Measurements from ENCODE around the gene DTX4. TPM values are rescaled to one million over a fixed set of nuclear protein-coding genes. Genes with fewer than 3 reads are reported as not detected.
"Not testable (repeated sequence)": the region's sequence is repeated elsewhere in the genome, so short reads cannot be mapped to it uniquely, and the experiment has no call there.

DTX4 gene
- total RNA-seq (1 to 10 TPM in 4 of 5 experiments, under 1 TPM in 1; 0.22 to 3.9 (median 2.2) TPM), polyA plus RNA-seq (under 1 TPM; 0.22 to 0.35 TPM), total RNA-seq (3.5 reads per million, percentile 18 among the genes with 10 or more reads in this experiment)

- ATAC-seq (peak; percentile 94), DNase-seq (peak; percentile 69 to 87 (median 84))
- ChIA-PET POLR2A (interaction anchor here (1.0 kb wide), 1 partner anchor 95 kb away, joined by 4 read pairs; no protein-coding TSS in a partner anchor), CTCF (interaction anchor here (0.5 to 3.8 kb wide), 28 partner anchors 9 to 943 kb away, joined by 3 to 59 read pairs (median 5); partner anchors contain the start of genes FAM111A, MPEG1 and OR10Q1)
- Mint-ChIP-seq H3K9me3 (no peaks in the 10 kb centered on the region), H3K27me3 (peaks cover 0 to 43% (median 7%) of the 10 kb centered on the region in 5 donors), H3K4me1 (peaks cover 0 to 16% (median 10%) of the 10 kb centered on the region in 7 donors), H3K27ac (peak within 1 kb of the TSS in 5 of 9 donors; percentile 13 to 75 (median 65)), H3K36me3 (no peaks in the 10 kb centered on the region), H3K4me3 (peak within 1 kb of the TSS; percentile 81 to 92 (median 89))
- H3K27me3 ChIP-seq (ENCODE audit: control insufficient read depth in 2 of 2, insufficient read depth in 2 of 2, low read length in 2 of 2): no peaks in the 10 kb centered on the region
- H3K36me3 ChIP-seq (ENCODE audit: control insufficient read depth in 2 of 3, insufficient read depth in 3 of 3, low read length in 3 of 3): no peaks in the 10 kb centered on the region
- no peaks in the 10 kb centered on the region for H3K9me3 ChIP-seq (ENCODE audit: control insufficient read depth in 2 of 3, low read length in 3 of 3)
- peaks cover 4 to 7% of the 10 kb centered on the region in 2 donors for H3K4me1 ChIP-seq (ENCODE audit: control insufficient read depth in 2 of 2, insufficient read depth in 2 of 2, low read length in 2 of 2)
- intact Hi-C loops (cut with micrococcal nuclease): loop anchor here (1.0 to 10.0 kb wide), 13 partner anchors 11 to 631 kb away; partner anchors contain the start of genes FAM111A (in 1 of the 2) and STX3 (in 1 of the 2)
- H3K4me3 ChIP-seq (ENCODE audit: low read length): peak within 1 kb of the TSS; percentile 85
- H3K27ac ChIP-seq (ENCODE audit: low read depth, low read length): peak within 1 kb of the TSS; percentile 10
Measured at GRCh38 chr11:59171508-59172322, at the start of gene DTX4. Gene DTX4, plus strand, starts transcription at chr11:59172132. Its CDS starts 464 bp downstream, at chr11:59172596.

GRCh38 chr11:59135648-59136461 is 36.1 kb upstream of the DTX4 start:
- H3K4me3 Mint-ChIP-seq: peak overlapping the region in 9 of 10 donors; percentile 41 to 85 (median 66)
- peaks cover 3 to 21% (median 11%) of the 10 kb centered on the region in 11 donors for H3K9me3 Mint-ChIP-seq
- POLR2A ChIA-PET: interaction anchor here (0.6 to 0.8 kb wide), 2 partner anchors 9 to 83 kb away, joined by 3 read pairs; no protein-coding TSS in a partner anchor
- peaks cover 16 to 47% (median 32%) of the 10 kb centered on the region in 5 donors for H3K36me3 Mint-ChIP-seq
- peak overlapping the region in 5 of 9 donors; percentile 0 to 87 (median 68) for H3K27ac Mint-ChIP-seq
- Histone ChIP-seq H3K9me3 (ENCODE audit: control insufficient read depth in 2 of 3, low read length in 3 of 3) (peaks cover 0 to 6% (median 0%) of the 10 kb centered on the region in 3 experiments), H3K27ac (ENCODE audit: low read depth, low read length) (no peak overlapping the region), H3K27me3 (ENCODE audit: control insufficient read depth in 2 of 2, insufficient read depth in 2 of 2, low read length in 2 of 2) (no peaks in the 10 kb centered on the region), H3K4me3 (ENCODE audit: low read length) (no peak overlapping the region), H3K4me1 (ENCODE audit: control insufficient read depth in 2 of 2, insufficient read depth in 2 of 2, low read length in 2 of 2) (peaks cover 4 to 5% of the 10 kb centered on the region in 2 donors), H3K36me3 (ENCODE audit: control insufficient read depth in 2 of 3, insufficient read depth in 3 of 3, low read length in 3 of 3) (peaks cover 0 to 29% (median 0%) of the 10 kb centered on the region in 3 experiments)
- peaks cover 3 to 33% (median 10%) of the 10 kb centered on the region in 7 donors for H3K4me1 Mint-ChIP-seq
- peak; percentile 72 to 92 (median 84) for DNase-seq
- no peaks in the 10 kb centered on the region for H3K27me3 Mint-ChIP-seq
- intact Hi-C loops (cut with micrococcal nuclease): loop anchor here (1.0 to 5.0 kb wide), 10 partner anchors 8 to 482 kb away; no protein-coding TSS in a partner anchor
- ATAC-seq: peak; percentile 100
- CTCF ChIA-PET: interaction anchor here (0.6 to 1.9 kb wide), 22 partner anchors 9 to 1799 kb away, joined by 3 to 22 read pairs (median 4); partner anchors contain the start of gene DTX4

DNA sequence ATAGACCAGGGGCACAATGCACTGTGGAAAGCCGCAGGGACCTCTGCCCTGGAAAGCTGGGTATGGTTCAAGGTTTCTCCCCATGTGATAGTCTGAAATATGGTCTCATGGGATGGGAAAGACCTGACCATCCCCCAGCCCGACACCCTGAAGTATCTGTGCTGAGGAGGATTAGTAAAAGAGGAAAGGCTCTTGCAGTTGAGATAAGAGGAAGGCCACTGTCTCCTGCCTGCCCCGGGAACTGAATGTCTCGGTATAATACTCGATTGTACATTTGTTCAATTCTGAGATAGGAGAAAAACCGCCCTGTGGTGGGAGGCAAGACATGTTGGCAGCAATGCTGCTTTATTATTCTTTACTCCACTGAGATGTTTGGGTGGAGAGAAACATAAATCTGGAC is 35.4 kb upstream of the DTX4 start:
- H3K27ac ChIP-seq (ENCODE audit: low read depth, low read length); H3K4me3 ChIP-seq (ENCODE audit: low read length); H3K9me3 ChIP-seq (ENCODE audit: control insufficient read depth in 2 of 3, low read length in 3 of 3); H3K27me3 ChIP-seq (ENCODE audit: control insufficient read depth in 2 of 2, insufficient read depth in 2 of 2, low read length in 2 of 2); ATAC-seq; H3K4me1 ChIP-seq (ENCODE audit: control insufficient read depth in 2 of 2, insufficient read depth in 2 of 2, low read length in 2 of 2); H3K27ac Mint-ChIP-seq; H3K27me3 Mint-ChIP-seq; DNase-seq: not testable (repeated sequence)
- H3K4me3 Mint-ChIP-seq: peak overlapping the region in 1 of 10 donors; percentile 76
- H3K9me3 Mint-ChIP-seq: peaks cover 0 to 15% (median 7%) of the 10 kb centered on the region in 11 donors
- ChIA-PET POLR2A (interaction anchor here (0.8 kb wide), 1 partner anchor 8 kb away, joined by 3 read pairs; no protein-coding TSS in a partner anchor), CTCF (interaction anchor here (0.8 to 1.9 kb wide), 13 partner anchors 9 to 410 kb away, joined by 3 to 22 read pairs (median 4); partner anchors contain the start of gene DTX4)
- peaks cover 0 to 27% (median 0%) of the 10 kb centered on the region in 3 experiments for H3K36me3 ChIP-seq (ENCODE audit: control insufficient read depth in 2 of 3, insufficient read depth in 3 of 3, low read length in 3 of 3)
- intact Hi-C loops (cut with micrococcal nuclease): loop anchor here (1.0 to 5.0 kb wide), 10 partner anchors 8 to 482 kb away; no protein-coding TSS in a partner anchor
- peaks cover 8 to 40% (median 16%) of the 10 kb centered on the region in 7 donors for H3K4me1 Mint-ChIP-seq
- H3K36me3 Mint-ChIP-seq: peaks cover 13 to 40% (median 25%) of the 10 kb centered on the region in 5 donors

DNA sequence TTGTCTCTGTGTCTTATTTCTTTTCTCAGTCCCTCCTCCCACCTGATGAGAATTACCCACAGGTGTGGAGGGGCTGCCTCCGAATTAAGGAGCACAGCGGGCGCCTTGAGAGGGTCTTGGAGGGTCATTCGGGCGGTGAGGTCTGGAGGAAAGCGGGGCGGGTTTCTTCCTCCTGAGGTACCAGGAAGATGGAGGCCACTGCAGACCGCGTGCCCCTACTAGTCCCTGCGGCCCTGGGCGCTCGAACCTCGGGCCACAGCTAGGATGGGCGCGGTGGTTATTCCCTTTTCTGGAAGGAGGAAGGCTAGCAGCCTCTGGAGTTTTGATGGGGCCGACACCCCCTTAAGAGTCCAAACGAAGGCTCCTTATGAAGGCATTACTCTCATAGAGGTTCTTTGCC is 34.7 kb upstream of the DTX4 start:
- ChIA-PET POLR2A (no interaction called here), CTCF (interaction anchor here (1.9 kb wide), 1 partner anchor 42 kb away, joined by 10 read pairs; no protein-coding TSS in a partner anchor)
- Histone ChIP-seq H3K36me3 (ENCODE audit: control insufficient read depth in 2 of 3, insufficient read depth in 3 of 3, low read length in 3 of 3) (peaks cover 0 to 20% (median 0%) of the 10 kb centered on the region in 3 experiments), H3K27me3 (ENCODE audit: control insufficient read depth in 2 of 2, insufficient read depth in 2 of 2, low read length in 2 of 2) (no peaks in the 10 kb centered on the region), H3K9me3 (ENCODE audit: control insufficient read depth in 2 of 3, low read length in 3 of 3) (no peaks in the 10 kb centered on the region), H3K27ac (ENCODE audit: low read depth, low read length) (no peak overlapping the region), H3K4me3 (ENCODE audit: low read length) (no peak overlapping the region), H3K4me1 (ENCODE audit: control insufficient read depth in 2 of 2, insufficient read depth in 2 of 2, low read length in 2 of 2) (peaks cover 9 to 11% of the 10 kb centered on the region in 2 donors)
- Mint-ChIP-seq H3K27me3 (no peaks in the 10 kb centered on the region), H3K36me3 (peaks cover 11 to 34% (median 22%) of the 10 kb centered on the region in 5 donors), H3K4me3 (no peak overlapping the region), H3K4me1 (peaks cover 13 to 46% (median 23%) of the 10 kb centered on the region in 7 donors), H3K27ac (no peak overlapping the region), H3K9me3 (peaks cover 0 to 8% (median 5%) of the 10 kb centered on the region in 11 donors)
- intact Hi-C loops (cut with micrococcal nuclease): loop anchor here (2.0 to 5.0 kb wide), 2 partner anchors 350 to 482 kb away; no protein-coding TSS in a partner anchor
- ATAC-seq: no peak
- DNase-seq: no peak

- intact Hi-C loops (cut with micrococcal nuclease): loop anchor here in 1 of 2 donors (5.0 kb wide), 1 partner anchor 351 kb away; no protein-coding TSS in a partner anchor
- no peaks in the 10 kb centered on the region for H3K27me3 Mint-ChIP-seq
- no peaks in the 10 kb centered on the region for H3K27me3 ChIP-seq (ENCODE audit: control insufficient read depth in 2 of 2, insufficient read depth in 2 of 2, low read length in 2 of 2)
- no peak for DNase-seq
- peaks cover 0 to 22% (median 7%) of the 10 kb centered on the region in 5 donors for H3K36me3 Mint-ChIP-seq
- H3K4me1 Mint-ChIP-seq: peaks cover 20 to 55% (median 36%) of the 10 kb centered on the region in 7 donors
- ChIA-PET POLR2A (no interaction called here), CTCF (no interaction called here)
- no peak overlapping the region for H3K4me3 Mint-ChIP-seq
- H3K36me3 ChIP-seq (ENCODE audit: control insufficient read depth in 2 of 3, insufficient read depth in 3 of 3, low read length in 3 of 3): peaks cover 0 to 19% (median 0%) of the 10 kb centered on the region in 3 experiments
- H3K4me1 ChIP-seq (ENCODE audit: control insufficient read depth in 2 of 2, insufficient read depth in 2 of 2, low read length in 2 of 2): peaks cover 14 to 15% of the 10 kb centered on the region in 2 donors
- ATAC-seq: no peak
- H3K4me3 ChIP-seq (ENCODE audit: low read length): no peak overlapping the region
- no peak overlapping the region for H3K27ac ChIP-seq (ENCODE audit: low read depth, low read length)
- no peaks in the 10 kb centered on the region for H3K9me3 Mint-ChIP-seq
- H3K9me3 ChIP-seq (ENCODE audit: control insufficient read depth in 2 of 3, low read length in 3 of 3): no peaks in the 10 kb centered on the region
- H3K27ac Mint-ChIP-seq: no peak overlapping the region
Measured at GRCh38 chr11:59138643-59139042, 33.3 kb upstream of the DTX4 start.

Data from naive thymus-derived CD4-positive, alpha-beta T cell (primary cell).